ENCODE measurements around the gene TBX3. TPM values are rescaled to one million over a fixed set of nuclear protein-coding genes. Genes with fewer than 3 reads are reported as not detected.

The TBX3 gene
- total RNA-seq, 1 donor from 2014 or later: 16.3 TPM

- no peak for ATAC-seq
- intact Hi-C loops (cut with micrococcal nuclease): no loop called here
Observed at GRCh38 chr12:114656906-114657596, 26.9 kb downstream of the TBX3 start.

GRCh38 chr12:114655934-114656749, 27.8 kb downstream of the TBX3 start:
- no peak for DNase-seq
- intact Hi-C loops (cut with micrococcal nuclease): no loop called here
- no peak for ATAC-seq

More at GRCh38 chr12:114656906-114657596, 26.9 kb downstream of the TBX3 start:
- DNase-seq: no peak

GRCh38 chr12:114649585-114649984, 34.4 kb downstream of the TBX3 start:
- ATAC-seq: no peak
- no peak for DNase-seq
- intact Hi-C loops (cut with micrococcal nuclease): no loop called here

- intact Hi-C loops (cut with micrococcal nuclease): no loop called here
- no peak for DNase-seq
Observed at GRCh38 chr12:114648711-114649110, 35.3 kb downstream of the TBX3 start.

GRCh38 chr12:114638790-114639435, 45.1 kb downstream of the TBX3 start:
- no peak for ATAC-seq
- intact Hi-C loops (cut with micrococcal nuclease): no loop called here
- no peak for DNase-seq

More at GRCh38 chr12:114648711-114649110, 35.3 kb downstream of the TBX3 start:
- no peak for ATAC-seq

- DNase-seq: no peak
- intact Hi-C loops (cut with micrococcal nuclease): no loop called here
- no peak for ATAC-seq
Observed at GRCh38 chr12:114636723-114637480, 47.1 kb downstream of the TBX3 start.

GRCh38 chr12:114631242-114631641, 52.7 kb downstream of the TBX3 start:
- intact Hi-C loops (cut with micrococcal nuclease): no loop called here
- no peak for DNase-seq
- no peak for ATAC-seq

- no peak for ATAC-seq
- no peak for DNase-seq
- intact Hi-C loops (cut with micrococcal nuclease): no loop called here
Observed at GRCh38 chr12:114628199-114628598, 55.8 kb downstream of the TBX3 start.

GRCh38 chr12:114627393-114627792, 56.6 kb downstream of the TBX3 start:
- intact Hi-C loops (cut with micrococcal nuclease): no loop called here
- no peak for DNase-seq
- no peak for ATAC-seq

- DNase-seq (no peak), ATAC-seq (no peak)
- intact Hi-C loops (cut with micrococcal nuclease): no loop called here
Observed at GRCh38 chr12:114625294-114625851, 58.6 kb downstream of the TBX3 start.

- ATAC-seq: no peak
- no peak for DNase-seq
- intact Hi-C loops (cut with micrococcal nuclease): no loop called here
Observed at GRCh38 chr12:114623737-114624136, 60.2 kb downstream of the TBX3 start.

Data from left ventricle myocardium superior (tissue), 1 donor.